Activated T-cell treated with anti-CD3 and anti-CD28 coated beads, Interleukin-2, amount 50 U/mL, for 24 hours (primary cell): Measurements from ENCODE around the gene CD209.
"Not testable (repeated sequence)": the region's sequence is repeated elsewhere in the genome, so short reads cannot be mapped to it uniquely, and the experiment has no call there.

Source experiments
- DNase-seq: peaks from one replicate; pipeline ENCODE4 v3.0.0-alpha.2; 2020
- H3K27ac Mint-ChIP-seq: 2 replicates; pipeline ENCODE4 v1.8.0; 2020; ENCODE audit warnings: mild to moderate bottlenecking, mixed read lengths
- H3K27me3 Mint-ChIP-seq: 2 replicates; pipeline ENCODE4 v1.8.0; 2020; ENCODE audit warnings: mixed read lengths
- H3K36me3 Mint-ChIP-seq: 2 replicates; pipeline ENCODE4 v1.8.0; 2020; ENCODE audit warnings: low read depth, mixed read lengths
- H3K4me1 Mint-ChIP-seq: 2 replicates; pipeline ENCODE4 v1.8.0; 2020; ENCODE audit warnings: low read depth, mixed read lengths
- H3K4me3 Mint-ChIP-seq: 2 replicates; pipeline ENCODE4 v1.8.0; 2020; ENCODE audit warnings: mild to moderate bottlenecking, moderate library complexity, mixed read lengths
- H3K9me3 Mint-ChIP-seq: 2 replicates; pipeline ENCODE4 v1.8.0; 2020; ENCODE audit warnings: mixed read lengths

The CD209 gene

DNA sequence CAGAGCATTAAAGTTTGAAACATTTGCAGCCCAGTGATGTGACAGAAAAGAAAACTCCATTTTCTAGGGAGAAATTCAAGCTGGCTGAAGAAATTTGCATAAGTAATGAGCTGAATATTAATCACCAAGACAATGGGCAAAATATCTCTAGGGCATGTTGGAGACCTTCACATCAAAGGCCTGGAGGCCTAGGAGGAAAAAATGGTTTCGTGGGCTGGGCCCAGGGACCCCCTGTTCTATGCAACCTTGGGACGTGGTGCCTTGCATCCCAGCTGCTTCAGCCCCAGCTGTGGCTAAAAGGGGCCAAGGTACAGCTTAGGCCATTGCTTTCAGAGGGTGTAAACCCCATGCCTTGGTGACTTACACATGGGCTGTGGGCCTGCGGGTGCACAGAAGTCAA is 10.0 kb upstream of the CD209 start:
- Mint-ChIP-seq H3K27ac (no peak overlapping the region), H3K4me1 (peaks cover 18% of the 10 kb centered on the region), H3K4me3 (no peak overlapping the region), H3K27me3 (peaks cover 30% of the 10 kb centered on the region), H3K36me3 (peaks cover 15% of the 10 kb centered on the region), H3K9me3 (peaks cover 65% of the 10 kb centered on the region)
- DNase-seq = no peak

DNA sequence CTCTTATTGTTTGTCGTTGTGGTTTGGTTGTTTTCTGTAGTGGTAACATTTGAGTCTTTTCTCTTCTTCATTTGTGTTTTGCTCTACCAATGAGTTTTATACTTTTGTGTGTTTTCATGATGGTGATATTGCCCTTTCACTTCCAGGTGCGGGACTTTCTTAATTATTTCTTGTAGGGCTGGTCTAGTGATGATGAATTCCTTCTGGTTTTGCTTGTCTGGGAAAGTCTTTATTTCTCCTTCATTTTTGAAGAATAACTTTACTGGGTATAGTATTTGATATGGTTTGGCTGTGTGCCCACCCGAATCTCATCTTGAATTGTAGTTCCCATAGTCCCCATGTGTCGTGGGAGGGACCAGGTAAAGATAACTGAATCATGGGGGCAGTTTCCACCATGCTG is 8.9 kb upstream of the CD209 start:
- Mint-ChIP-seq H3K36me3 (peaks cover 15% of the 10 kb centered on the region), H3K27me3 (peaks cover 24% of the 10 kb centered on the region), H3K4me1 (peaks cover 22% of the 10 kb centered on the region), H3K27ac (no peak overlapping the region), H3K4me3 (no peak overlapping the region), H3K9me3 (peaks cover 69% of the 10 kb centered on the region)
- no peak for DNase-seq

DNA sequence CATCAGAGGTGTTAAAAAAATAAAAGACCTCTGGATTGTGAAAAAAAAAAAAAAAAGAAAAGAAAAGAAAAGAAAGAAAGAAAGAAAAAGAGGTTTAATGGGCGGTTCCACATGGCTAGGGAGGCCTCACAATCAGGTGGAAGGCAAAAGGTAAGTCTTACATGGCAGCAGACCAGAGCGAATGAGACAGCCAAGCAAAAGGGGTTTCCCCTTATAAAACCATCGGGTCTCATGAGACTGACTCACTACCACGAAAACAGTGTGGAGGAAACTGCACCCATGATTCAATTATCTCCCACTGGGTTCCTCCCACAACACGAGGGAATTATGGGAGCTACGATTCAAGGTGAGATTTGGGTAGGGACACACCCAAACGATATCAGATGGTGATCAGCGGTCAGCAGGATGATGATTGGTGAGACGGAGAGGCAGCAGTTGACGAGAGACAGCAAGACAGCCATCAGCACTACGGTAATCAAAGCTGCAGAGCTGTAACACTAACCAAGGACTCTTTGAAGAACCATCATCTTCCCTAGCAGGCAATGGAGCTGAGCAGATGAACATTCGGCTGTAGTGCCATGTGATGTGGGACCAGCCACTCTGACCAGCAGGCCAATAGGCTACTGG is 3.9 kb upstream of the CD209 start:
- Mint-ChIP-seq H3K9me3 (peaks cover 45% of the 10 kb centered on the region), H3K27ac (peak overlapping the region; percentile 78), H3K36me3 (peaks cover 4% of the 10 kb centered on the region), H3K27me3 (peaks cover 41% of the 10 kb centered on the region), H3K4me1 (peaks cover 35% of the 10 kb centered on the region), H3K4me3 (no peak overlapping the region)
- peak; percentile 65 for DNase-seq

DNA sequence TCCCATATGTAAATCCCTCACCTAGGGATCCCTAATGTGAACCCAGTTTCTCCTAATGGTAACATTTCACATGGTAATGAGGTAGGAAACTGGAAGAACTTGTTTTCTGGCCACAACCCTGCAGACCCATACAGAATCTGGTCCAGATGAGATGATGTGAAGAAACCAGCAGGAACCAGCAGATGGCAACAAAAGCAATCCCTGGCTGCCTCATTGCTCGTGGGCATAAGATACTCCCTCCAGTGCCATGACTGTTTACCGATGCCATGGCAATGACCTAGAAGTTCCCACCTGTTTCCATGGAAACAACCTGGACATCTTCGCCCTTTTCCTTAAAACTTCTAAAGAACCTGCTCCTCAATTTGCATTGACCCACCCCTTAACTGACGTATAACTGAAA is 1.4 kb upstream of the CD209 start:
- DNase-seq = peak; percentile 28
- peaks cover 37% of the 10 kb centered on the region for H3K27me3 Mint-ChIP-seq

DNA sequence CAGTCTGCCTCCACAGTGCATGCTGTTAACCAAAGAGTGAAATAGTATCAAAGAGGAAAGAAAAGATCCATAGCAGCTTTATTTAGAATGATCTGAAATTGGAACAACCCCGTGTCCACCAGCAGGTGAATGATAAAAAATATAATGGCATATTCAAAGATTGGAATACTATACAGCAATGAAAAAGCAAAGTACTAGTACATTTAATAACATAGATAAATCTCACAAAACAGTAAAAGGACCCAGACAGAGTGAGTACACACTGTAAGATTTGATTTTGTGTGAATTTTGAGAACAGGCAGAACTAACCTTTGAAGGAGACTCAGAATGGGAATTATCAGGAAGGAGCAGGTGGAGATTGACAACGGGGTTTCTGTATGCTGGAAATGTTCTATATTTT is 837 bp upstream of the CD209 start:
- DNase-seq = no peak
- no peak overlapping the region for H3K4me3 Mint-ChIP-seq
- H3K9me3 Mint-ChIP-seq = peaks cover 18% of the 10 kb centered on the region
- no peak overlapping the region for H3K27ac Mint-ChIP-seq
- no peaks in the 10 kb centered on the region for H3K36me3 Mint-ChIP-seq
- peaks cover 41% of the 10 kb centered on the region for H3K27me3 Mint-ChIP-seq
- H3K4me1 Mint-ChIP-seq = peaks cover 34% of the 10 kb centered on the region

More for the DNA sequence above, 1.4 kb upstream of the CD209 start:
- Mint-ChIP-seq H3K4me1 (peaks cover 32% of the 10 kb centered on the region), H3K4me3 (no peak overlapping the region), H3K36me3 (no peaks in the 10 kb centered on the region), H3K9me3 (peaks cover 22% of the 10 kb centered on the region), H3K27ac (no peak overlapping the region)

DNA sequence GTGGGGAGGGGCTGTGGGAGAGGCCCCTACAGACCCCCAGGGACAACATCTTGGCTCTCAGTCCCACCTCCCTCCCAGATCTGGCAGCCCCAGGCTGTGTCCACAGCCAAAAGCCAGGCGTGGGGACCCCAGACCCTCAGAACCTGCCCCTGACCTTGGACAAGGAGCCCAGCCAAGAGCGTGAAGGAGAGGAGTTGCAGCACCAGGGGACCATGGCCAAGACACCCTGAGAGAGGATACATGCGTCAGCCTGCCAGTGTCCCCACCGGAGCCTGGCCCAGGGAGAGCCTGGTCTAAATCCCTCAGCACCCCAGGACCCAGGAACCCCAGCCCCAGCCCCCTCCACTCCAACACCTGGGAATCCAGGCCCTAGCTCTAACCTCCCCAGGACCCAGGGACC is 1.0 kb downstream of the CD209 start:
- H3K36me3 Mint-ChIP-seq, H3K27ac Mint-ChIP-seq, H3K4me3 Mint-ChIP-seq: not testable (repeated sequence)
- H3K27me3 Mint-ChIP-seq = peaks cover 54% of the 10 kb centered on the region
- peaks cover 11% of the 10 kb centered on the region for H3K9me3 Mint-ChIP-seq
- peaks cover 27% of the 10 kb centered on the region for H3K4me1 Mint-ChIP-seq
- DNase-seq = peak; percentile 22

DNA sequence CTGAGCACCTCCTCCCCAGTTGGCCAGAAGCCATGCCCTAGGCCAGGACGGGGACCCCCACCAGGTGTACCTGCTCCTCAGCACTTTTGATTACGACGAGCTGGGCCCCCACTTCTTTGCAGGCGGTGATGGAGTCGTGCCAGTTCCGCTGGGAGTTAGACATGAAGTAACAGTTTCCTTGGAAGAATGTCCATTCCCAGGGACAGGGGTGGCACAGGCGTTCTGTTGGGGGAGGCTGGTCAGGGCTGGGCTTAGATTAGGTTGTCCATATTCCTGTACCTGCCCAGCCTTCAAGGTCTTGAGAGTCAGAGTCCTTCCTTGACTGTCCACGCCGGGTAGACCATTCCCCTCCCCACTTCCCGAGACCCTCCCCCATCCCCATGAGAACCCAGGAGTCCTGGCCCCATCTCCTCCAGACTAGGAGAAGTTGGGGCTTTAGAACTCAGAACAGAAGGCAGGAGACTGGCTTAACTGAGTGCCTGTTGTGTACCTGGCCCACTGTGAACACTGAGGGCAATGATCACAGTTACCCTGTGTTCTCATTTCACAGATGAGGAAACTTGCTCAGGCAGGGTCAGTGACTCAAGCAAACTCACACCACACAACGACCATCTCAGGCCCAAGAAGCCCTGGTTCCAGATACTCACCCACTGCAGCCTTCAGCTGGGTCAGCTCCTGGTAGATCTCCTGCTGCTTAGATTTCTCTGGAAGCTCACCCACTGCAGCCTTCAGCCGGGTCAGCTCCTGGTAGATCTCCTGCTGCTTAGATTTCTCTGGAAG is 2.3 kb downstream of the CD209 start:
- H3K4me3 Mint-ChIP-seq = no peak overlapping the region
- DNase-seq = peak; percentile 28
- H3K4me1 Mint-ChIP-seq = peaks cover 15% of the 10 kb centered on the region
- no peaks in the 10 kb centered on the region for H3K36me3 Mint-ChIP-seq
- H3K9me3 Mint-ChIP-seq = peaks cover 5% of the 10 kb centered on the region
- peaks cover 62% of the 10 kb centered on the region for H3K27me3 Mint-ChIP-seq
- H3K27ac Mint-ChIP-seq = no peak overlapping the region

DNA sequence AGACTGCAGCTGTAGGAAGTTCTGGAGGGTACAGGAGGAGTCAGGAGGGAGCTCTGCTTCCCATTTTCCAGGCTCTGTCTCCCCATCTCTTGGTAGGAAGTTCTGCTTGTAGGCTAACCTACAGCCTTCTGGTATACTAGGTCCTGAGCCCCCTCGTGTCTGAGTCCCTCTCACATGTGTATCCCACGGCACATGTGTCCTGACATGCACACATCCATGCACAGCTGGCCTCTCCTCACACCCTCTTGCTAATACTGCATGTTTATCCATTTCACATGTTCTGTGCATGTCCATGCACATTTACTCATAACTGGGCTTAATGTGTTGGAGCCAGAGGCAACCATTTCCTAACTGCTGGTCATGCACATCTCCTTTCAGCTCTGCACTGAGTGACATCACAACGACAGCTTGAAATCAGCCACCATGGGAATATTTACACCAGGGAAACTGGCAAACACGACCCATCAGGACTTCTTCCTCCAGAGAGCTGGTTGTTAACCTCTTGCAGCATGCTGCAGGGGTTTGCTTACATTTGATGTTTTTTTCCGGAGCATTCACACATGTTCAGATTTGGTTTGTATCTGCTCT is 3.0 kb downstream of the CD209 start:
- Mint-ChIP-seq H3K4me3 (no peak overlapping the region), H3K27me3 (peaks cover 69% of the 10 kb centered on the region), H3K36me3 (no peaks in the 10 kb centered on the region), H3K4me1 (peaks cover 14% of the 10 kb centered on the region), H3K27ac (no peak overlapping the region), H3K9me3 (peaks cover 4% of the 10 kb centered on the region)
- DNase-seq = peak; percentile 30

DNA sequence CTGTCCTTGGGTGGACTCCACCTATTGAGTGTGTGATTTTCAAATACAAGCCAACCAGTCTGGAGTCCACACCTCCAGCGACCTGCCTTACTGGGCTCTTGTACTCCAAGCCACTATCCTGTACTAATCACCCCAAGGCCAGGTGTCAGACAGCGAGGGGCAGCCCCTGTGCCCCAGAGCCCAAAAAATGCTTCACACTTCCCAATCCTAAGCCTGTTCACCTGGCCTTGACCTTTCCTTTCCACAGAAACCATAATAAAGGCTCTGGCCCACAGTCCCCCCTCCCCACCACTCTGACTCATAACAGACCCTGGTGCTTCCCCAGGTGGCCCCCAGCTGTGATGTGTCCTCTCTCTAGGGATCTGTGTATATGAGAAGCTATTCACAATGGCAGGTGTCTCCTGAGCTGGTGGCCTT is 3.9 kb downstream of the CD209 start:
- DNase-seq = peak; percentile 64

DNA sequence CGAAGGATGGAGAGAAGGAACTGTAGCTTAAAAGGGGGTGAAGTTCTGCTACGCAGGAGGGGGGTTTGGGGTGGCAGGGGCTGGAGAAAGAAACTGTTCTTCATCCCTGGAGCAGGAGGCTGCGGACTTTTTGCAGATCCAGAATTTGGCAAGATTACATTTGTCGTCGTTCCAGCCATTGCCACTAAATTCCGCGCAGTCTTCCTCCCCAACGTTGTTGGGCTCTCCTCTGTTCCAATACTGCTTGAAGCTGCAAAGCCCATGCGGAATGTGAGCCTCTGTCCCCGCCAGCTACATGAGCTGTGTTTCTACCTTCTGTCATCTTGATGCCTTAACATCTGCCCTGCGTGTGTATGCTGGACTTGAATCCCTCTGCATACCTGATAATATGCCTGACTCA is 4.3 kb downstream of the CD209 start:
- peaks cover 70% of the 10 kb centered on the region for H3K27me3 Mint-ChIP-seq
- no peak overlapping the region for H3K27ac Mint-ChIP-seq
- no peak overlapping the region for H3K4me3 Mint-ChIP-seq
- H3K36me3 Mint-ChIP-seq = no peaks in the 10 kb centered on the region
- H3K4me1 Mint-ChIP-seq = peaks cover 16% of the 10 kb centered on the region
- H3K9me3 Mint-ChIP-seq = peaks cover 1% of the 10 kb centered on the region
- DNase-seq = no peak

More for the DNA sequence above, 3.9 kb downstream of the CD209 start:
- peaks cover 4% of the 10 kb centered on the region for H3K9me3 Mint-ChIP-seq
- peaks cover 71% of the 10 kb centered on the region for H3K27me3 Mint-ChIP-seq
- H3K27ac Mint-ChIP-seq = no peak overlapping the region
- no peaks in the 10 kb centered on the region for H3K36me3 Mint-ChIP-seq
- H3K4me3 Mint-ChIP-seq = no peak overlapping the region
- H3K4me1 Mint-ChIP-seq = peaks cover 14% of the 10 kb centered on the region

DNA sequence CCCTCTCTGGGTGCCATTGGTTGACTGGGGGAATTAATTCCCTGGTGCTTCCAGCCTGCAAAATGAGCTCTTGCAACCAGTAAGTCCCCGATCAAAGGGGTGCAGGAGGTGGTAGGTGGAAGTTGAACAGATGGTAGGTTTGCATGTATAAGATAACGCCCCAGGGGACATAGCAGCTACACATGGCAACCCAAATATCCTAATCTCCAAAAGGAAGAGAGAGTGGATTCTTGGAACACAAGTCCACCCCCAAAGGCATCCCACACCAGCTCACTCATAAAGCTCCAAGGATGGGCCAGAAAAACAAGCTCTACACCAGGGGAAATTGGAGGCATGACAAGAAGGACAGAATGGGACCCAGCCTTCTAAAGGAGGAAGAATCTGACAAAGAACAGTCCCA is 4.8 kb downstream of the CD209 start:
- DNase-seq = peak; percentile 15
- no peaks in the 10 kb centered on the region for H3K36me3 Mint-ChIP-seq
- H3K27ac Mint-ChIP-seq = no peak overlapping the region
- peaks cover 67% of the 10 kb centered on the region for H3K27me3 Mint-ChIP-seq
- peaks cover 19% of the 10 kb centered on the region for H3K4me1 Mint-ChIP-seq
- no peak overlapping the region for H3K4me3 Mint-ChIP-seq
- no peaks in the 10 kb centered on the region for H3K9me3 Mint-ChIP-seq

DNA sequence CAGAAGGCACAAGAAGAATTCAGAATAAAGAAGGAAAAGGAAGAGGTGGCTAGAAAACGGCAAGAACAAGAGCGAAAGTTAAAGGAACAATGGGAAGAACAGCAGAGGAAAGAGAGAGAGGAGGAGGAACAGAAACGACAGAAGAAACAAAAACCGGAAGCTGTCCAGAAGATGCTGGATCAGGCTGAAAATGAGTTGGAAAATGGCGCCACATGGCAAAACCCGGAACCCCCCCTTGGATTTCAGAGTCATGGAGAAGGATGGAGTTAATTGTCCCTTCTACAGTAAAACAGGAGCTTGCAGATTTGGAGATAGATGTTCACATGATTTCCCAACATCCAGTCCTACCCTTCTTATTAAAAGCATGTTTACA is 6.7 kb downstream of the CD209 start:
- peaks cover 68% of the 10 kb centered on the region for H3K27me3 Mint-ChIP-seq
- H3K27ac Mint-ChIP-seq = no peak overlapping the region
- no peak overlapping the region for H3K4me3 Mint-ChIP-seq
- no peaks in the 10 kb centered on the region for H3K36me3 Mint-ChIP-seq
- H3K4me1 Mint-ChIP-seq = peaks cover 22% of the 10 kb centered on the region
- H3K9me3 Mint-ChIP-seq = no peaks in the 10 kb centered on the region
- no peak for DNase-seq

DNA sequence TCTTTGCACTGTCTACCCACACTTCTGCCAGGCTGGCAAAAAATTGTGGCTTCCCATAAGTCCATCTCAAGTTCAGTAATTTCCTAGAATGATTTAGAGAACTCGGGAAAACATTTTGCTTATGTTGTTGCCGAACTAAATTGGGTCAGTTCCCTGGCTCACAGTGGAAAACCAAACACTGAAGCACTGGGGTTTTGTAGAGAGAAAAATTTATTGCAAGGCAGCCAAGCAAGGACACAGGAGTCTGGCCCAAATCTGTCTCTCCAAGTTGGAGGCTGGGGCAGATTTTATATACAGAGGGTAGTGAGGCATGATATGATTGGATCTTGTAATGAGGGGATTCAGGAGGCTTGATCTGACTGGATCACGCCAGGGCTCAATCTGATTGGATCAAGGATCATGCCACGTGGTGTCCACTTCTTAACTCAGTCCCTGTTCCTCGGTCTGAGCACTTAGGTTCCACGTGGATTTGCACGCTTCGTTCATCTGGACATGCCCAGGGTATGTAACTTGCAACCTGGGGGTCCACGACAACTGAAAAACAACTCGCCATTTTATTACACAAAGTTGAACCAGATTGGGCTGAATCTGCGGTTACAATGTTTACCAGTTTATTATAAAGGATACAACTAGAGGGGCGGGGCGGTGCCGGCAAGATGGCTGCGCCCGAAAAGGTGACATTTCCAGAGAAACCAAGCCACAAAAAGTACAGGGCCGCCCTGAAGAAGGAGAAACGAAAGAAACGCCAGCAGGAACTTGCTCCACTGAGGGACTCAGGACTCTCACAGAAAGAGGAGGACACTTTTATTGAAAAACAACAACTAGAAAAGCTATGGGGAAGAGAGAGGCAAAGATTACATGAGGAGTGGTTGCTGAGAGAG is 7.3 kb downstream of the CD209 start:
- Mint-ChIP-seq H3K4me3 (no peak overlapping the region), H3K9me3 (no peaks in the 10 kb centered on the region), H3K27me3 (peaks cover 69% of the 10 kb centered on the region), H3K27ac (no peak overlapping the region), H3K4me1 (peaks cover 22% of the 10 kb centered on the region), H3K36me3 (no peaks in the 10 kb centered on the region)
- DNase-seq = peak; percentile 11

DNA sequence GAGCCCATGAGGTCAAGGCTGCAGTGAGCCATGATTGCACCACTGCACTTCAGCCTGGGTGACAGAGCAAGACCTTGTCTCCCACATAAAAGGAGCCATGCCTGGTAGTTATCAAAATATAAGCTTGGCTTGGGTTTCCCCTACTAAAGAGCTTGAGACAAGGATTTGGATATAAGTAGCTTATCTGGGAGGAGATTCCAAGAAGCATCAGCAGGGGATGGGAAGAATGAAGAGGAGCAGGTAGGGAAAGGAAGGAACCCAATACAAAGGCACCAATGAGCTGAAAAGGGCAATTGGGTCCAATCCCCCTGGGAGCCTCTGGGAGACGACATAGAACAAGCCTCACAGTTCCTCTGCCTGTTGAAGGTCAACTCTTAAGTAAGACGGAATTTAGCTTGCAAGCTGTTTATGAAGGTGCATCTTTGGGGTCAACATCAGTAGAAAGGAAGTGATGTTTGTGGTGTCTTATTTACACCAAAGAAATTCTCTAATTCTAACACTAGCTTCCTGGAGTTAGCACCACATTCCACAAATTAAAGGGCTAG is 8.1 kb downstream of the CD209 start:
- H3K36me3 Mint-ChIP-seq = no peaks in the 10 kb centered on the region
- H3K27me3 Mint-ChIP-seq = peaks cover 69% of the 10 kb centered on the region
- no peak overlapping the region for H3K4me3 Mint-ChIP-seq
- peaks cover 19% of the 10 kb centered on the region for H3K4me1 Mint-ChIP-seq
- H3K27ac Mint-ChIP-seq = no peak overlapping the region
- no peaks in the 10 kb centered on the region for H3K9me3 Mint-ChIP-seq
- DNase-seq = no peak
